Measurements from ENCODE around the gene IQCH.

The IQCH gene

DNA sequence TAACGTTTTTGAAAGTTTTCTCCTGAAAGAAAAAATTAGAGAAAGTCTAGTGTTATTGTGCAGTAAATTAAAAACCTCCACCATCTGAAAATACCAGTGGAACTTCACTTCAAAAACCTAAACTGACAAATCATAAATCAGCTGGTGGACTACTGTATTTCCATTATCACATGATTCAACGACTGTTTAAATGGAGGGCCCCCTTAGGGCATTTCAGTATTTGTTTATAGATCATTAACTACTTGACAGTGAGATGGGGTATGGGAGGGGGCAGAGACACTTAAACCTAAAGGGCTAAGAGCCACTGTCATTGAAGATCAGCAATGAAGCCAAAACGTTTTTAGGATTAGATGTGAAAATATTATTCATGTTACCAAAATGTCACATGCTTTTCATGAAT, 257.6 kb downstream of the IQCH start:
- no peak for TF ChIP-seq CTCF (IDR thresholded peaks at IDR 0.05; ENCODE audit: low read depth, low read length, missing control alignments)
- H3K4me3 ChIP-seq (ENCODE audit: low read depth, low read length), result no peak overlapping the region
- no peak for DNase-seq (ENCODE audit: low read depth)

DNA sequence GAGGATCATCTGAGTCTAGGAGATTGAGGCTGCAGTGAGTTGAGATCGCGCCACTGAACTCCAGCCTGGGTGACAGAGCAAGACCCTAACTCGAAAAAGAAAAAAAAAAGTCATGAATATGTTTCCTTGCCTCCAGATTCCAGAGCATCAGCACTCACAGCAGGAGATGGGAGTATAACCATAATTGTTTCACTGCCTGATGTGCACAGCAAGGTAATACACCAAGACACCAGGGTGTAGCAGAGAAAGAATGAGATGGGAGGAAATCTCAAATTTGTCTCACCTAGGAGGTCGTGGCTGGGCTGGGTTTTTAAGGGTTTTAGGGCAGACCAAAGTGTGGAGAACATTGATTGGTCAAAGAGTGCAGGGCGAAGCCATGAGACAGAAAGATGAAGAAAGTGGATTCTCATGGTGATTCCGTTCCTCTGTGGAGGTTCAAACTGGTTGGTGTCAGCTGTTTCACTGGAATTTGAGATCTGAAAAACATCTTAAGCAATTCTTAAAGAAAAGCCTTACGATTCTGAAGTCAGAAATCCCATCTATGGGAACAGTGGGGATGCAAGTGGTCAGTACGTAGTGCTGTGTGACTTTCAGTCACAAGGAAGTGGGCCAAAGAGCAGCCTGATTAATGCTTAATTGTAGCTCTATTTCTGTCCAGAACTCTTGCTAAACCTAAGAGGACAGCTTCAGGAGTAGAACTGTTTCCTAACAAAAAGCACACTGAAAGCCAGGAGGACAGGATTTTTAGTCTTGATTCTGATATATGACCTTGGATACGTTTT, 258.5 kb downstream of the IQCH start:
- no peak for DNase-seq (ENCODE audit: low read depth)
- TF ChIP-seq CTCF (IDR thresholded peaks at IDR 0.05; ENCODE audit: low read depth, low read length, missing control alignments), result no peak
- no peak overlapping the region for H3K4me3 ChIP-seq (ENCODE audit: low read depth, low read length)

GRCh38 chr15:67515090-67515489, 260.5 kb downstream of the IQCH start:
- H3K4me3 ChIP-seq (ENCODE audit: low read depth, low read length), result no peak overlapping the region
- TF ChIP-seq CTCF (IDR thresholded peaks at IDR 0.05; ENCODE audit: low read depth, low read length, missing control alignments), result no peak
- no peak for DNase-seq (ENCODE audit: low read depth)

GRCh38 chr15:67515557-67515956, 261.0 kb downstream of the IQCH start:
- H3K4me3 ChIP-seq (ENCODE audit: low read depth, low read length), result no peak overlapping the region
- no peak for DNase-seq (ENCODE audit: low read depth)
- TF ChIP-seq CTCF (IDR thresholded peaks at IDR 0.05; ENCODE audit: low read depth, low read length, missing control alignments), result no peak

GRCh38 chr15:67520321-67521028, 265.9 kb downstream of the IQCH start:
- no peak for TF ChIP-seq CTCF (IDR thresholded peaks at IDR 0.05; ENCODE audit: low read depth, low read length, missing control alignments)
- DNase-seq (ENCODE audit: low read depth), result no peak
- H3K4me3 ChIP-seq (ENCODE audit: low read depth, low read length), result peak overlapping the region; percentile 99

- no peak for TF ChIP-seq CTCF (IDR thresholded peaks at IDR 0.05; ENCODE audit: low read depth, low read length, missing control alignments)
- peak; percentile 73 for DNase-seq (ENCODE audit: low read depth)
- H3K4me3 ChIP-seq (ENCODE audit: low read depth, low read length), result peak within 1 kb of the TSS; percentile 99
Observed at GRCh38 chr15:67521029-67521782, 266.6 kb downstream of the IQCH start, which contains the start of gene C15orf61. Gene C15orf61, plus strand, starts transcription at chr15:67521131. Its CDS starts 118 bp downstream, at chr15:67521249.
